Skin epidermis (tissue), 12 donors: ENCODE results near the gene RBM42.

Source experiments
- H3K27ac ChIP-seq, 21 experiments: fragments of 200-600 bp; sonication (generic) in 11 of 21; one replicate each; pipeline ENCODE4 v1.5.0; 2020; ENCODE audit warnings: mild to moderate bottlenecking in 3 of 21, inconsistent platforms in 2 of 21, moderate library complexity in 2 of 21
- H3K4me3 ChIP-seq, 7 experiments: fragments of 200-600 bp; sonication (generic) in 2 of 7; one replicate each; pipeline ENCODE4 v1.5.0; 2020; ENCODE audit warnings: inconsistent platforms in 2 of 7, mild to moderate bottlenecking in 2 of 7, moderate library complexity in 1 of 7

RBM42 gene

DNA sequence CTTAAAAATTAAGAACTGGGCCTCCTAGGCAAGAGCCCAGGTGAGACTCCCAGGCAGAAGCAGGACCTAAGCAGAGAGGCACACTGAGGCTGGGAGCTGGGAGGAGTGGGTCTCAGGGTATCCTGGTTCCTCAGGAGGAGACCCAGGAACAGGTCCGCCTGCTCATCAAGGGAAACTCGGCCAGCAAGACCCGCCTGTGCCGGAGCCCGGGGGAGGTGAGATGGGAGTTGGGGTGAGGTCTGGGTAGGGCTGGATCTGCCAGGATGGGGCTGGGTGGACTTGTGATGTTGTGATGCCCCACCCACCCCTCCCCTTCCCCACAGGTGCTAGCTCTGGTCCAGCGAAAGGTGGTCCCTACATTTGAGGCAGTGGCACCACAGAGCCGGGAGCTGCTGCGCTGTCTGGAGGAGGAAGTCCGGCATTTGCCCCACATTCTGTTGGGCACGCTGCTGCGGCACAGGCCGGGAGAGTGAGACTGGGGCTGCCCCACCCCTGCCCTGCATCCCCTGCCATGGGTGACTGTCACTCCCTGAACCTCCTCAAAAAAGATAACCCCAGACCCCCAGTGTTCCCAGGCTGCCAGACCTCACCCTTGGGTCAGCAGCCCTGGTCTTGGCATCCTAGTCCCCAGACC is 9.4 kb upstream of the RBM42 start:
- H3K27ac ChIP-seq: no peak overlapping the region
- H3K4me3 ChIP-seq: no peak overlapping the region

DNA sequence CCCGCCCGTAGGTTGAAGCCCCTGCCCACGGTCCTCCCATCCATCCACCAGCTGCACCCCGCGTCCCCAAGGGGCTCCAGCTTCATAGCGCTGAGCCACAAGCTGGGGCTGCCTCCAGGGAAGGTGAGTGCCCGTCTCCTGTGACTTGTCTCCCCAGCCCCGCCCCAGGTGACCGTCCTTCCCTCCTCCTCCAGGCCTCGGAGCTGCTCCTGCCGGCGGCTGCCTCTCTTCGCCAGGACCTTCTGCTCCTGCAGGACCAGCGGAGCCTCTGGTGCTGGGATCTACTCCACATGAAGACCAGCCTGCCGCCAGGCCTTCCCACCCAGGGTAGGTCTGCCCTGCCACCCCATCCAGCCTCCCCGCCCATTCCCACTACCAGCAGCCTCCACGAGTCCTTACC is 8.8 kb upstream of the RBM42 start:
- H3K27ac ChIP-seq: no peak overlapping the region
- no peak overlapping the region for H3K4me3 ChIP-seq

DNA sequence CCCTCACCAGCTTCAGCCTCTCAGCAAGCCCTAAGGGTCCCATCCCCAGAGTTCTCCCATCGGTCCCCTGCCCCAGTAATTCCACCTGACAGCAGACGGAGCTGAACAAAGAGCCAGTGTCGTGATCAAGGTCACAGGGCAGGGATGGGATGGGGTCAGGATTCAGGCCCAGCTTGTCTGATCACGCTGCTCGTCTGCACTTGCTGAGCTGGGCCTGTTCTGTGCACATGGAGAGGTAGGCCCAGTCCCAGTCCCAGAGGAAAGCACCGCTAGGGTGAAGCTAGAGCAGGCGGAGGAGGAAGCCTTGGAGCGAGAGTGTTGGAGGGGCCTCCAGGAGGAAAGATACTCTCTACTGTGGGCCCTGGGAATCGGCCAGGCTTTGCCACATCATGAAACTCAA is 7.1 kb upstream of the RBM42 start:
- Histone ChIP-seq H3K27ac (no peak overlapping the region), H3K4me3 (no peak overlapping the region)

DNA sequence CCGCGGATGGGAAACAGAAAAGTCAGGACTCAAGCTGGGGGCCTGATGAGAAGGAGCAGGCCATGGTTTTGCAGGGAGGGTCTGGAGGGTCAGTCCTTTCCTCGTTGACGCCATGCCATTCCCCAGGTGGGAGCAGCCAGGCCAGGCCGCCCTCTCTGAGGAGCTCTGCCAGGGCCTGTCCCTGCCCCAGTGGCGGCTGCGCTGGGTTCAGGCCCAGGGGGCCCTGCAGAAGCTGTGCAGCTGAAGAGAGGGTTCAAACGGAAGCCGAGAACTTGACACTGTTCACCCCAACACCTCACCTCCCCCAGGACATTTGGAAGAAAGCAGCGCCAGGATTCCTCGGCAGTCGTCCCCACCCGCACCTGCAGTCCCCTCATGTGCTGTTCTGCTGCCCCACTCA is 6.1 kb upstream of the RBM42 start:
- H3K27ac ChIP-seq: no peak overlapping the region

DNA sequence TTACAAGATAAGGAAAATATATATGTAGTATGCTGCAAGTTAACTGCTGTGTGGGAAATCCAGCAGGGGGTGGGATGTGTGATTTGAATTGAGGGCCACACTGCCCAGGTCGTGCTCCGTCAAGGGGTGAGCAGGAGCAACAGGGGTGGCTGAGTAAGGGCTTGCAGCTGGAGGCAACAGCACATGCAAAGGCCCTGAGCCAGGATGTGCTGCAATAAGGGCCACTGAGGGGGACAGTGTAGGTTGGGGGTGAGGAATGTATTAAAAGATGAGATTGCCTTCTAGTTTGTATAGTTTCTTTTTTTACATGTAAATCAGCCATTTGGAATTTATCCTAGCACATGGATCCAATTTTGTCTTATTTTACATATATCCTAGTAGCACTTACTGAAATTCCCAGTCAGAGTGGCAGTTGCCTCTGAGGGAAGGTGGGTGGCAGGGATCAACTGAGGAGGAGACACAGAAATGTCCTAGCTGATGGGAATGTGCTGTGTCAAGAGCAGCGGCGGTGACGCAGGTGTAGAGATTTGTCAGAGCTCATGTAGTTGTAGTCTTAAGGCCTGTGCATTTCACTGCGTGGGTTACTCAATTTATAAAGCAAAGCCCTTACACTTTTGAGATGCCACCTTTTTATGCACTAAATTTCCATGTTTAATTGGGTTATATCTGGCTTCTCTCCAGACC is 5.4 kb upstream of the RBM42 start:
- no peak overlapping the region for H3K27ac ChIP-seq
- no peak overlapping the region for H3K4me3 ChIP-seq

More for the DNA sequence above, 6.1 kb upstream of the RBM42 start:
- H3K4me3 ChIP-seq: no peak overlapping the region

DNA sequence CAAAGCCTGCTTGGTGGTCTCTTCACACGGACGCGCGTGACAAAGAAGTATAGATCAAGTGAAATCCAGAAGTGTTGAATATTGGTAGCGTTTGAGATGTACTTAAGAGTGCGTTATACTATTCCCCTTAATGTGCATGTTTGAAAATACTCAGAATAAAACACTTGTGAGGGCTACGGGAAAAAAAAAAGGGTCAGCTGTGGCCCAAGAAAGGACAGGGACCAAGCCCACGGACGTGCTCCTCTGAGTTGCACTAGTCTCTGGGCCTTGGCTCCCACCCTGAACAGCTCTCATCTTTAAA is 622 bp upstream of the RBM42 start:
- H3K4me3 ChIP-seq: peak overlapping the region; percentile 81 to 100 (median 94)
- H3K27ac ChIP-seq: peak overlapping the region; percentile 48 to 98 (median 94)

DNA sequence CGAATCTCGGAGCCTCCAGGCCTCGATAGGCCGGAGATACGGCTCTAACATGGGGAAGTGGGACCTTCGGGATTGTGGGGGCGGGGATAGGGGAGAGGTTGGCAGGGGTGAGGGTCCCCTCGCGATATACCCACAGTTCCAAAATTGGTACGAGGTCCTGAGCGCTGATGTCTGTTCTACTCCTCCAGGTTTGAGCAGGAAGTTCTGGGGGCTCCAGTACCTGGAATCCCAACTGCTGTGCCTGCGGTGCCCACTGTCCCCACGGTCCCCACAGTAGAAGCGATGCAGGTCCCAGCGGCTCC is 447 bp downstream of the RBM42 start:
- peak overlapping the region; percentile 81 to 100 (median 94) for H3K4me3 ChIP-seq
- peak overlapping the region; percentile 83 to 98 (median 94) for H3K27ac ChIP-seq

DNA sequence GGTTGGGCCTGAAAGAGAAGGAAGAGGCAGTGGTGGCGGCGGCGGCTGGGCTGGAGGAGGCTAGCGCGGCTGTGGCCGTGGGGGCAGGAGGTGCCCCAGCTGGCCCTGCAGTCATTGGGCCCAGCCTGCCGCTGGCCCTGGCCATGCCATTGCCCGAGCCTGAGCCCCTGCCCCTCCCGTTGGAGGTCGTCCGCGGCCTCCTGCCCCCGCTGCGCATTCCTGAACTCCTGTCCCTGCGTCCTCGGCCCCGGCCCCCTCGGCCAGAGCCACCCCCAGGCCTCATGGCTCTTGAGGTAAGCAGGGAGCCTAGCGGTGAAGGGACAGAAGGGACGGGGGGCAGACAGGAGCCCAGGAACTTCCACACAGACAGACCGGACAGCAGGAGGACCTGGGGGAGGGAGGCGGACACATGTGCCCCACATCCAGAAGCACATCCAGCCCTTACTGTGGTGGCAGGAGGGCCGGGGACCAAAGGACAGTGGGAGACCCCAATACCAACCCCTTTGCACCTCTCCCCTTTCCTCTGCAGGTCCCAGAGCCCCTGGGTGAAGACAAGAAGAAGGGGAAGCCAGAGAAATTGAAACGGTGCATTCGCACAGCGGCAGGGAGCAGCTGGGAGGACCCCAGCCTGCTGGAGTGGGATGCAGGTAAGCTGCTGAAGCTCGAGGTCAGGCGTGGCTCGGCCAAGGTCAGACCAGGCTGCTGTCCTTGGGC is 5.0 kb downstream of the RBM42 start:
- Histone ChIP-seq H3K4me3 (no peak overlapping the region), H3K27ac (no peak overlapping the region)

DNA sequence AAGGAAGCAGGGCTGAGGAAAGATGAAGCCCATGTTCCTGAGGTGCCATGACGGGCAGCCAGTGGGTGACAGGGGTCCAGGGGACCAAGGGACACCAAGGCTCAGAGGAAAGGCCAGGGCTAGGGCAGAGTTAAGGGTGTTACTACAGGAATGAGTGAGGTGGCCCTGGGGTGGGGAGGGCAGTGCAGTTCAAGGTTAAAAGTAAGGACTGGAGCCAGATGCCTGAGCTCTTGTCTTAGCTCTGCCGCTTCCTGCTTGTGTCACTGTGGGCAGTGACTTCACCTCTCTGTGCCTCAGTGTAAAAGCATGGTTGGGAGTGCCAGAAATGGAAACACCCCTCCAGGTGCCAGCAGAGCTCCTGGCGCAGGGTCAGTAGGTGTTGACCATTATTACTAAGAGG is 7.8 kb downstream of the RBM42 start:
- no peak overlapping the region for H3K27ac ChIP-seq

DNA sequence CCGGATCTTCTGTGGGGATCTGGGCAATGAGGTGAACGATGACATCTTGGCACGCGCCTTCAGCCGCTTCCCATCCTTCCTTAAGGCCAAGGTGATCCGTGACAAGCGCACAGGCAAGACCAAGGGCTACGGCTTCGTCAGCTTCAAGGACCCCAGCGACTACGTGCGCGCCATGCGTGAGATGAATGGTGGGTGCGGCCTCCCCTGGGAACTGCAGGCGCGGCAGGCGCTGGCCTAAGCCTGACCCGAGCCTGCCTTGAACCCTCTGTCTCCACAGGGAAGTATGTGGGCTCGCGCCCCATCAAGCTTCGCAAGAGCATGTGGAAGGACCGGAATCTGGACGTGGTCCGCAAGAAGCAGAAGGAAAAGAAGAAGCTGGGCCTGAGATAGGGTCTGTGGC is 8.3 kb downstream of the RBM42 start:
- Histone ChIP-seq H3K4me3 (no peak overlapping the region), H3K27ac (no peak overlapping the region)

More for the DNA sequence above, 7.8 kb downstream of the RBM42 start:
- no peak overlapping the region for H3K4me3 ChIP-seq

DNA sequence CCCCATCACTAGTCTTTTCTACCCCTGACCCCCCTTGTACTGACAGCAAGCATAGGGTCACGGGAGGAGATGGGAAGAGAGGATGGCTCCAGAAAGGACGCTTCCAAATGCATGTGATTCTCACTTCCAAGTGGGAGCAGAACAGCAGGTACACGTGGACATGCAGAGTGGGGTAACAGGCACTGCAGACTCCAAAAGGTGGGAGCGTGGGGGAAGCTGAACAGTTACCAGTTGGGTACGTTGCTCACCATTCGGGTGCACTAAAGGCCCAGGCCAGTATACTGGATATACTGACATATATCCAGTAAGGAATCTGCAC is 10.4 kb downstream of the RBM42 start:
- Histone ChIP-seq H3K4me3 (no peak overlapping the region), H3K27ac (no peak overlapping the region)

DNA sequence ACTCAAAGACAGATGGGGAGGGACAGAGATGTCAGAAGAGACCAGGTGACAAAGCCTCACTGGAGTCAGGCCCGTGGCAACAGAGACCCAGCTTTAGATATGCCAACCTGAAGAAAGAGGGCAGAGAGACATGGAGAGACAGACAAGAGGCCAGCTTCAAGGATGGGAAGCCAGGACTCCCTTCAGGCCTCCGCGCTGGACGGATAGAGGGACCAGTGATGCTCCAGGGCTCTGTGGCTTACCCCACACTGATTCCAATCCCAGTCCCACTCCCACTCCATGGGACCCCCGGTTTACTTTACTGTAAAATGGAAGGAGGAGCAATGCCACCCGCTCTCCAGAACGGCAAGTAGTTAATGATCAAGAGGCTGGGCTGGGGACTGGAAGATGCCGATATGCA is 11.0 kb downstream of the RBM42 start:
- no peak overlapping the region for H3K4me3 ChIP-seq
- no peak overlapping the region for H3K27ac ChIP-seq

DNA sequence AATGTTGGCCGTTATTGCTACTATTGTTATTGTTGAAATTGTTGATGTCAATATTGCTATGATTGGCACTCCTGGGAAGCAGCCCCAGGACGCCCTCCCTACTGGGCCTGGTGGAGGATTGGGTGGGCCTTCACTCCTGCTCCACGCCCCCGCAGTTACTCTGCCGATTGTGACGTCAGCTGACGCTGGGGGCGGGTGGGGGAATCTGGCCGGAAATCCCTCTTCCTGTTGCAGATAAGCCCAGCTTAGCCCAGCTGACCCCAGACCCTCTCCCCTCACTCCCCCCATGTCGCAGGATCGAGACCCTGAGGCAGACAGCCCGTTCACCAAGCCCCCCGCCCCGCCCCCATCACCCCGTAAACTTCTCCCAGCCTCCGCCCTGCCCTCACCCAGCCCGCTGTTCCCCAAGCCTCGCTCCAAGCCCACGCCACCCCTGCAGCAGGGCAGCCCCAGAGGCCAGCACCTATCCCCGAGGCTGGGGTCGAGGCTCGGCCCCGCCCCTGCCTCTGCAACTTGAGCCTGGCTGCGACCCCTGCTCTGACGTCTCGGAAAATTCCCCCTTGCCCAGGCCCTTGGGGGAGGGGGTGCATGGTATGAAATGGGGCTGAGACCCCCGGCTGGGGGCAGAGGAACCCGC is 12.8 kb downstream of the RBM42 start, which contains the start of gene ETV2:
Gene ETV2 (plus strand): TSS at position 231 of the 637 bp plus-strand sequence. CDS start 716 bp downstream, outside the sequence.
- Histone ChIP-seq H3K4me3 (no peak within 1 kb of the TSS), H3K27ac (peak within 1 kb of the TSS in 4 of 21 experiments; percentile 17 to 80 (median 32))

DNA sequence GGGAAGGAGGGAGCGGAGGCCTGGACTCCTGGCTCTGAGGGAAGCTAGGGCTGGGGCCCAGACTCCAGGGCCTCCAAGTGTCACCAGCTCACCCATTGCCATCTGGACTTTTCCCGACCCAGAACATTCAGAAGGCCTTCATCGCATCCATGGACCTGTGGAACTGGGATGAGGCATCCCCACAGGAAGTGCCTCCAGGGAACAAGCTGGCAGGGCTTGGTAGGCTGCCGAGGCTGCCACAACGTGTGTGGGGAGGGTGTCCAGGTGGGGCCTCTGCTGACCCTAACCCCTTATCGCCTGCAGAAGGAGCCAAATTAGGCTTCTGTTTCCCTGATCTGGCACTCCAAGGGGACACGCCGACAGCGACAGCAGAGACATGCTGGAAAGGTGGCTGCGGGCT is 13.5 kb downstream of the RBM42 start:
- H3K27ac ChIP-seq: peak overlapping the region in 2 of 21 experiments; percentile 31 to 80
- H3K4me3 ChIP-seq: no peak overlapping the region

DNA sequence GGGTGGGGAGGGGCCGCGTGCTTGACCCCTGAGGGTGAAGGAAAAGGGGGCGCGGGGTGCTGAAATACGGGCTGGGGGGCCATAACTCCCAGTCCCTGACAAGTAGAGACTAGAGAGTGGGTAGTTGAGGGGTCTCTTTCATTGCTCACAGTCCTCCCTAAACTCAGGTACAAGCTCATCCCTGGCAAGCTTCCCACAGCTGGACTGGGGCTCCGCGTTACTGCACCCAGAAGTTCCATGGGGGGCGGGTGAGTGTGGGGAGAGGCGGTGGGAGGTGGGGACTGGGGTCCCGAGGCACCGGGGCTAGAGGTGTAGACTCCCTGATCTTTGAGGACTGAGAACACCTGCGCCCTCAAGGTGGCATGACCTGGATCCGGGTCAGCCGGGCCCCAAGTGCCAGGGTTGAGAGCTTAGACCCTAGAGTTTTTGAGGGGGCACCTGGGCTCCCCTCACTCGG is 14.0 kb downstream of the RBM42 start:
- Histone ChIP-seq H3K27ac (peak overlapping the region; percentile 2 to 87 (median 75)), H3K4me3 (peak overlapping the region; percentile 35 to 72 (median 51))

DNA sequence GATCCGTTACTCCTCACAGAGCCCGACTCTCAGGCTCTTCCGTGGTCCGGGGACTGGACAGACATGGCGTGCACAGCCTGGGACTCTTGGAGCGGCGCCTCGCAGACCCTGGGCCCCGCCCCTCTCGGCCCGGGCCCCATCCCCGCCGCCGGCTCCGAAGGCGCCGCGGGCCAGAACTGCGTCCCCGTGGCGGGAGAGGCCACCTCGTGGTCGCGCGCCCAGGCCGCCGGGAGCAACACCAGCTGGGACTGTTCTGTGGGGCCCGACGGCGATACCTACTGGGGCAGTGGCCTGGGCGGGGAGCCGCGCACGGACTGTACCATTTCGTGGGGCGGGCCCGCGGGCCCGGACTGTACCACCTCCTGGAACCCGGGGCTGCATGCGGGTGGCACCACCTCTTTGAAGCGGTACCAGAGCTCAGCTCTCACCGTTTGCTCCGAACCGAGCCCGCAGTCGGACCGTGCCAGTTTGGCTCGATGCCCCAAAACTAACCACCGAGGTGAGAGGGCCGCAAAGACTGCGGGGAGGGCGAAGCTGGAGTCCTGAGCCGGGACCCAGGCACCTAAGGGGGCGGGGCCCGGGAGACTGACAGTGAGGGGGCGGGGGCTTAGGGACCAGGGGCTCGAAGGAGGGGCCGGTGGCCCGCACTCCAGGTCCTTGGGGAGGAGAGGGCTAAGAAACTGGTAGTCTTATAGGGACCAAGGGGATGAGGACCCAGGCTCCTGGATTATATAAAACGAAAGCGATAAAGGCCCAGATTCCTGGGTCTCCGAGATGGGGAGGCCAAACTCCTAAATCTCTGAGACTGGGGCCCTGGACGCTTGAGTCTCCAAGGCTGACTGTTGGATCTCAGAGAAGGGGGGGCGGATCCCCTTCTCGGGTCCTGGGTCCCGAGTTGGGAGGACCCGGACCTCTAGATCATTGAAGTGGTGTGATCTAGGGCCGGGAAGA is 14.7 kb downstream of the RBM42 start:
- Histone ChIP-seq H3K4me3 (peak overlapping the region; percentile 35 to 72 (median 51)), H3K27ac (peak overlapping the region; percentile 2 to 87 (median 75))

DNA sequence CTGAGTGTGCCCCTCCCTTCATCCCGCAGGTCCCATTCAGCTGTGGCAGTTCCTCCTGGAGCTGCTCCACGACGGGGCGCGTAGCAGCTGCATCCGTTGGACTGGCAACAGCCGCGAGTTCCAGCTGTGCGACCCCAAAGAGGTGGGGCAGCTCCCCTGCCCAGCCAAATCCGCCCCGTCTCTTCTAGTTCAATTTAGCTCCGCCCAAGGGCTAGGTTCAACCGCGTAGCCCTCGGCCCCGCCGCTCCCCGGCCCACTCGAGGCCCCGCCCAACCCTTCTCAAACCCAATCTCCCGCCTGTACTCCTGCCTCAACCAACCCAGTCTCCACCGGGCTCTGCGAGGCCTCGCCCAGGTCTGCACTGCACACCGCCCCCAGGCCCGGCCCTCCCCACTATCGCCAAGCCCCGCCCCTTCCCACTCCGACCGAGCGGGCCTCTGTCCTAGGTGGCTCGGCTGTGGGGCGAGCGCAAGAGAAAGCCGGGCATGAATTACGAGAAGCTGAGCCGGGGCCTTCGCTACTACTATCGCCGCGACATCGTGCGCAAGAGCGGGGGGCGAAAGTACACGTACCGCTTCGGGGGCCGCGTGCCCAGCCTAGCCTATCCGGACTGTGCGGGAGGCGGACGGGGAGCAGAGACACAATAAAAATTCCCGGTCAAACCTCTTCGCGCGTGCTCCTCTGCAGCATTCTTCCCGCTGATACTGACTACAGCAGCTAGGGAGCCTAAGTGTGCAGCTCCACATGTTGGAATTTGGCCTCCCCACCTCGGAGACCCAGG is 15.6 kb downstream of the RBM42 start:
- H3K4me3 ChIP-seq: peak overlapping the region; percentile 35 to 72 (median 51)
- H3K27ac ChIP-seq: peak overlapping the region; percentile 43 to 87 (median 75)

DNA sequence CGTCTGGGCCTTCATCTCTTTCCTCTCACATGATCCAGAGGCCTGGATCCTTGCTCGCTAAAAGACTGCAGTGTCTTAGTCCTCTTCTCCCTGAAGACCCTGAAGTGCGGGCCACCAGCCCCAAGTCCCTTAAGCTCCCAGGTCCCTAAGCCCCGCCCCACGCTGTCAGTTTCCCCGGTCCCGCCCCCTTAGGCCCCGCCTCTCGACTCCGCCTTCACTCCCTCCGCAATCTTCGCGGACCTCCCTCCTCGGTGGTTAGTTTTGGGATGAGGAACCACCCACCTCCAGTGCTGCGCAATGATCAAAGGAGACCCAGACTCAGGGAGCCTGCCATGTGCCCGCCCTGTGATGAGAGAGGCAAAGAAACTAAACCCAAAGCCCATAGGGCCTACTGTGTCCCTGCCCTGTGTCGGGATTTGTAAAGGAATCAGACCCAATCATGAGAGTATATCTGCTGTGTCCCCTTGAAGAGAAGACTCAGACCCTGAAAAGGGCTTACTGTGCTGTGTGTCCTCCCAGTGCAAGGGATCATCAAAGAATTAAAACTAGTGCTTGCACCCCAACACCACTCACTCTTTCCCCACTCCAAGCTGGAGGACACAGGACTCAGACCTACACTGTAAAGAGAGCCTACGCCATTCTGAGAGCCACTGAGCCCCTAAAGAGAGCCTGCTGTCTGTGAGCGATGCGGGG is 16.3 kb downstream of the RBM42 start:
- Histone ChIP-seq H3K27ac (peak overlapping the region in 19 of 21 experiments; percentile 18 to 87 (median 75)), H3K4me3 (peak overlapping the region; percentile 35 to 72 (median 51))
